Measurements from ENCODE around the gene MRPL50. TPM values are rescaled to one million over a fixed set of nuclear protein-coding genes. Genes with fewer than 3 reads are reported as not detected.

The MRPL50 gene
- total and polyA plus RNA-seq, 8 donors: 3.7 to 8.4 (median 6.4) TPM

DNA sequence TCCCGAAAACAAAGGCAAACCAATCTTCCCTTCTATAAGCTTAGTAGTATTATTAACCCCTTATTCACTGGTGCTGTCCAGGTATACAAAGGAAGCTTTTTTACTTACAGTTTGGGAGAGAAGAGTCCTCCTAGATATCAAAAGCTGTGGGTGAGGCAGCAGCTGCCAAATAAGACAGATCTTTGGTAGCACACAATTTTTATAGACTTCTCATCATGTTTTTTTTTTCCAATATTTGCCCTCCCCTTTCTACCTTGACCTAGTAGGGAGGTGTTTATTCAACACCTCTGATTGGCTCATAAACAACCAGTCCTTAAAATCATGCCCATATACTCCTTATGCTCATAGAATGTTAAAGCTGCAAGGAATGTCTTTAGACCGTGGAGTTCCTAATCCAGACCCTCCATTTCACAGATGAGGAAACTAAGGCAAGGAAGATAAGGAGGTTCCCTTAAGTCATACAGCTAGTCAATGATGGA, 37.2 kb upstream of the MRPL50 start, which contains the start of gene ALDOB:
Gene ALDOB (minus strand): TSS at position 174 of the 479 bp plus-strand sequence. CDS start 4,887 bp downstream, outside the sequence.
- H3K27me3 ChIP-seq: no peaks in the 10 kb centered on the region
- peaks cover 0 to 2% (median 0%) of the 10 kb centered on the region in 3 donors for H3K36me3 ChIP-seq
- DNase-seq (no peak), ATAC-seq (peak in 2 of 4 donors; percentile 14 to 24), FAIRE-seq (no peak)
- peaks cover 37 to 68% (median 54%) of the 10 kb centered on the region in 3 donors for H3K4me1 ChIP-seq
- peak within 1 kb of the TSS in 2 of 4 donors; percentile 19 to 20 for H3K4me3 ChIP-seq
- H3K9me3 ChIP-seq: no peaks in the 10 kb centered on the region
- 46 to 54% methylated on average over 2 of the region's 2 CpGs for WGBS, 2 donors
- TF ChIP-seq CTCF (IDR thresholded peaks at IDR 0.05): no peak
- intact Hi-C loops (cut with DNase I): no loop called here
- peak within 1 kb of the TSS in 3 of 4 donors; percentile 37 to 82 (median 79) for H3K27ac ChIP-seq

DNA sequence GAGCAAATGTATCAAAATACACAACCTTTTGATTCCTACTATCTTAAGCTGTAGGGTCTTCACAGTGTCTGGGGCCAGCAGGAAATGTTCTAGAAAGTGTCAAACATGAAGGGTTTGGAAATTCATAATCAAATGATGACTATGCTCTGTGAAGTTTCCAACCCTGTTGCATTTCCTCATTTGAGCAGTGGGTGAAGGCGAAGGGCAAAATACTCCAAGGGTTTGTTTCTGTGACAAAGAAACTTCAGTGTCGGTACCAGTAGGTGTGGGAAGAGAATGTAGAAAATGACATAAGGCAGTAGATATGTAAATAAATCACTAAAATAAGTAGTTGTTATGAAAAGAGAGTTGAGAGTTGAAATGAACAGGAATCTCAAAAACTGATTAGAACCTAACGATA, 36.6 kb upstream of the MRPL50 start:
- peak in 3 of 4 donors; percentile 18 to 40 (median 22) for ATAC-seq
- WGBS, 2 donors: 29 to 40% methylated on average over 3 of the region's 3 CpGs
- Histone ChIP-seq H3K27me3 (no peaks in the 10 kb centered on the region), H3K27ac (peak overlapping the region in 2 of 4 donors; percentile 66 to 82), H3K36me3 (peaks cover 0 to 9% (median 0%) of the 10 kb centered on the region in 3 donors), H3K4me1 (peaks cover 35 to 65% (median 51%) of the 10 kb centered on the region in 3 donors), H3K9me3 (no peaks in the 10 kb centered on the region), H3K4me3 (peak overlapping the region in 2 of 4 donors; percentile 19 to 20)
- DNase-seq: no peak
- TF ChIP-seq CTCF (IDR thresholded peaks at IDR 0.05): no peak
- no peak for FAIRE-seq
- intact Hi-C loops (cut with DNase I): no loop called here

- 38 to 44% methylated on average over 3 of the region's 3 CpGs for WGBS, 2 donors
- no peak overlapping the region for H3K27ac ChIP-seq
- ATAC-seq: no peak
- peaks cover 29 to 55% (median 49%) of the 10 kb centered on the region in 3 donors for H3K4me1 ChIP-seq
- no peak for TF ChIP-seq CTCF (IDR thresholded peaks at IDR 0.05)
- no peaks in the 10 kb centered on the region for H3K9me3 ChIP-seq
- DNase-seq: no peak
- H3K27me3 ChIP-seq: no peaks in the 10 kb centered on the region
- intact Hi-C loops (cut with DNase I): no loop called here
- FAIRE-seq: no peak
- H3K36me3 ChIP-seq: peaks cover 0 to 22% (median 0%) of the 10 kb centered on the region in 3 donors
- H3K4me3 ChIP-seq: no peak overlapping the region
Observed at GRCh38 chr9:101433229-101433628, 34.8 kb upstream of the MRPL50 start.

DNA sequence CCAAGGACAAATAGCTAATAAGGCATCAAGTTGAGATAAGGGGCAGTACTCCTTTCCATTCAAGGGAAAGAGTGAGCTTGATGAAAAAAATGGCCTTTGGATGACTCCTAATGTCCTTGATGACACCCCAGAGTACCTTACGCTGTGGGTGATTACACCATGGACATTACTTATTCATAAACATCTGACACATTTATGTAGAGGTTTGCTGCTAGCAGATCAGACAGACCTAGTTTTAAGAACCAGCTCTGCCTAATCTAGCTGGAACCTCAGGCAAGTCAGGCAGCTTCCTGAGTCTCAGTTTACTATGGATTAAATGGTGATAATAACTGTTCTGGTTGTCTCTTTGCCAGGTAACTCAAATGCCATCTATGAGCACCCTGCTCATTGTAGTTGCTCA, 34.3 kb upstream of the MRPL50 start:
- no peaks in the 10 kb centered on the region for H3K9me3 ChIP-seq
- no peaks in the 10 kb centered on the region for H3K27me3 ChIP-seq
- H3K36me3 ChIP-seq: peaks cover 0 to 26% (median 0%) of the 10 kb centered on the region in 3 donors
- no peak overlapping the region for H3K4me3 ChIP-seq
- no peak overlapping the region for H3K27ac ChIP-seq
- ATAC-seq (no peak), FAIRE-seq (no peak), DNase-seq (no peak)
- intact Hi-C loops (cut with DNase I): no loop called here
- 67 to 73% methylated on average over 1 of the region's 1 CpG for WGBS, 2 donors
- TF ChIP-seq CTCF (IDR thresholded peaks at IDR 0.05): no peak
- peaks cover 25 to 52% (median 49%) of the 10 kb centered on the region in 3 donors for H3K4me1 ChIP-seq

- no peak overlapping the region for H3K27ac ChIP-seq
- H3K9me3 ChIP-seq: no peaks in the 10 kb centered on the region
- TF ChIP-seq CTCF (IDR thresholded peaks at IDR 0.05): no peak
- FAIRE-seq (no peak), DNase-seq (no peak), ATAC-seq (no peak)
- intact Hi-C loops (cut with DNase I): no loop called here
- peaks cover 0 to 32% (median 0%) of the 10 kb centered on the region in 3 donors for H3K36me3 ChIP-seq
- H3K4me1 ChIP-seq: peaks cover 20 to 46% (median 44%) of the 10 kb centered on the region in 3 donors
- H3K4me3 ChIP-seq: no peak overlapping the region
- no peaks in the 10 kb centered on the region for H3K27me3 ChIP-seq
Observed at GRCh38 chr9:101432171-101432570, 33.8 kb upstream of the MRPL50 start.
